HCT116 (cell line): ENCODE measurements around the gene DNAH7.

Source experiments
- CTCF ChIP-seq, 3 experiments: fragments of 200-600 bp in 1 of 3; sonication (generic) in 1 of 3; IDR thresholded peaks in 2 of 3; conservative IDR thresholded peaks in 1 of 3; 2 replicates each; pipeline ENCODE4 v1.5.1; 2012 to 2017; ENCODE audit warnings: low read depth in 2 of 3, low read length in 2 of 3, antibody characterized with exemption in 1 of 3, borderline replicate concordance in 1 of 3, control low read depth in 1 of 3, mild to moderate bottlenecking in 1 of 3, mixed read lengths in 1 of 3, mixed run types in 1 of 3, moderate library complexity in 1 of 3; ENCODE audit not compliant: insufficient read depth in 1 of 3
- ELF1 ChIP-seq: IDR thresholded peaks from 2 replicates; pipeline ENCODE4 v1.6.1; 2012; ENCODE audit warnings: low read depth, borderline replicate concordance
- EZH2phosphoT487 ChIP-seq: fragments of 200-600 bp; IDR thresholded peaks from 2 replicates; pipeline ENCODE4 v1.6.1; 2018; ENCODE audit warnings: antibody characterized with exemption, borderline replicate concordance
- POLR2A ChIP-seq: IDR thresholded peaks from 2 replicates; pipeline ENCODE4 v1.7.0; 2011; ENCODE audit warnings: borderline replicate concordance; ENCODE audit not compliant: insufficient read depth, insufficient read length; ENCODE audit errors: extremely low read depth
- TCF7L2 ChIP-seq: IDR thresholded peaks from 2 replicates; pipeline ENCODE4 v1.7.0; 2011; ENCODE audit warnings: borderline replicate concordance, inconsistent platforms; ENCODE audit not compliant: insufficient read depth, insufficient read length; ENCODE audit errors: extremely low read depth

- TF ChIP-seq CTCF (IDR thresholded peaks at IDR 0.05 in 2 of 3, conservative IDR thresholded peaks at IDR 0.05 in 1 of 3; ENCODE audit: borderline replicate concordance in 1 of 3, insufficient read depth in 1 of 3, low read depth in 2 of 3, low read length in 2 of 3) (no peak), ELF1 (no peak), POLR2A (no peak), TCF7L2 (no peak), EZH2phosphoT487 (no peak)
These were observed 333.3 kb downstream of the DNAH7 start for GRCh38 chr2:195735347-195735746.
